Measurements from ENCODE around the gene CYSLTR2.

DNA sequence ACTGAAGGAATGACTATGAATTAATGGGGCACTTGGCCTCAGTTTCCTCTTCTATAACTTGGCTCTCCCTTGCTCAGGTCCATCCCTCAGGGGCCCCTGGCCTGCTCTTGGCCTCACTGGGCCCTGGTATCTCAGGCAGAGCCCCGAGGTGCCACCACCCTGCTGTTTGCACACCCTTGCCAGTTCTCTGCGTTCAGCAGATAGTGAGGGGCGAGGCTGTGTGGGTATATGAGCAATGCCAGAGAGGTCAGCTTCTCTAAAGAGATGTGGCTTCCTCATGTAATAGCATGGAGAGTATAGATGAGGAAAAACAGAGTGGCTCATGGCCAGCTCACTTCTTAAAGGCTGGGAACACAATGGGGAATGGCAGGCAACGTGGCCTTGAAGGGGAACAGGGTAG is 76.1 kb downstream of the CYSLTR2 start:
- TF ChIP-seq, protein P1, sequence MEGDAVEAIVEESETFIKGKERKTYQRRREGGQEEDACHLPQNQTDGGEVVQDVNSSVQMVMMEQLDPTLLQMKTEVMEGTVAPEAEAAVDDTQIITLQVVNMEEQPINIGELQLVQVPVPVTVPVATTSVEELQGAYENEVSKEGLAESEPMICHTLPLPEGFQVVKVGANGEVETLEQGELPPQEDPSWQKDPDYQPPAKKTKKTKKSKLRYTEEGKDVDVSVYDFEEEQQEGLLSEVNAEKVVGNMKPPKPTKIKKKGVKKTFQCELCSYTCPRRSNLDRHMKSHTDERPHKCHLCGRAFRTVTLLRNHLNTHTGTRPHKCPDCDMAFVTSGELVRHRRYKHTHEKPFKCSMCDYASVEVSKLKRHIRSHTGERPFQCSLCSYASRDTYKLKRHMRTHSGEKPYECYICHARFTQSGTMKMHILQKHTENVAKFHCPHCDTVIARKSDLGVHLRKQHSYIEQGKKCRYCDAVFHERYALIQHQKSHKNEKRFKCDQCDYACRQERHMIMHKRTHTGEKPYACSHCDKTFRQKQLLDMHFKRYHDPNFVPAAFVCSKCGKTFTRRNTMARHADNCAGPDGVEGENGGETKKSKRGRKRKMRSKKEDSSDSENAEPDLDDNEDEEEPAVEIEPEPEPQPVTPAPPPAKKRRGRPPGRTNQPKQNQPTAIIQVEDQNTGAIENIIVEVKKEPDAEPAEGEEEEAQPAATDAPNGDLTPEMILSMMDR (conservative IDR thresholded peaks at IDR 0.05 in 1 of 2, IDR thresholded peaks at IDR 0.05 in 1 of 2; ENCODE audit: low read depth in 1 of 2, low read length in 2 of 2) = no peak
- TF ChIP-seq EZH2 (IDR thresholded peaks at IDR 0.05; ENCODE audit: low read length, missing control alignments) = no peak

Data from fibroblast of lung (primary cell).